ENCODE data around the gene EIF2S1. TPM values are rescaled to one million over a fixed set of nuclear protein-coding genes. Genes with fewer than 3 reads are reported as not detected.

EIF2S1 gene
- total RNA-seq, 3 donors from 2014 or later (not counting 1 experiment from before 2014, with no cell fraction given) = 31.6 to 37.7 (median 33.2) TPM

DNA sequence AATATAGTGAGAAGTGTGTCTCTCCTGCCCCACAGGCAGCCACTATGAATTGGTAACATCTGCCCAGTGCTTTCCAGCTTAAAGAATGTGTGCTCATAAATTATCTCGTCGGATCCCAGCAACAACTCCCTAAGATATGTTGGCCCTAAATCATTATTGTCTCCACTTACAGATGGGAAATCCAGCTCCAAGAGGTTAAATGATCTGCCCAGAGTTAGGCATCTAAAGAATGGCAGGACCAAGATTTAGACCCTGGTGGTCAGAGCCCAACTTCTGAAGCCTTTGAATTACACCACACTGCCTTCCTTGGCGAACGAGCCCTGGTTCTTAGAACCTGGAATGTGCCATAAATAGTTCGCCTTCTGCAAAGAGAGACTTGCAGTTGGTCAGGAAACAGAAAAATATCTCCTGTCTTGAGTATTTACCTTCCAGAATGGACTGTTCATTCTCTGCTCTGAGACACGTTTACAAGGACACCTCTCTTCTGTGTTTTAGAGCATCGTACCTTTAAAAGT, 72.0 kb downstream of the EIF2S1 start:
- Histone ChIP-seq H3K27me3 (ENCODE audit: control insufficient read depth, insufficient read depth, low read length) (no peaks in the 10 kb centered on the region), H3K4me3 (ENCODE audit: low read length) (no peak overlapping the region), H3K4me1 (ENCODE audit: control insufficient read depth, insufficient read depth, low read length) (peaks cover 4% of the 10 kb centered on the region), H3K9me3 (ENCODE audit: control insufficient read depth, insufficient read depth, low read length) (no peaks in the 10 kb centered on the region), H3K27ac (ENCODE audit: low read length) (no peak overlapping the region), H3K36me3 (ENCODE audit: control insufficient read depth, insufficient read depth, low read length) (no peaks in the 10 kb centered on the region)
- Mint-ChIP-seq H3K9me3 (no peaks in the 10 kb centered on the region), H3K27me3 (ENCODE audit: low read depth in 2 of 2) (peaks cover 10 to 15% of the 10 kb centered on the region in 2 donors), H3K36me3 (no peaks in the 10 kb centered on the region), H3K4me1 (no peaks in the 10 kb centered on the region), H3K27ac (no peak overlapping the region), H3K4me3 (no peak overlapping the region)
- no peak for DNase-seq
- WGBS (ENCODE audit: insufficient coverage) = 80% methylated on average over 7 of the region's 7 CpGs
- intact Hi-C loops (cut with micrococcal nuclease) = no loop called here
- ATAC-seq = no peak
- TF ChIP-seq, protein P1, sequence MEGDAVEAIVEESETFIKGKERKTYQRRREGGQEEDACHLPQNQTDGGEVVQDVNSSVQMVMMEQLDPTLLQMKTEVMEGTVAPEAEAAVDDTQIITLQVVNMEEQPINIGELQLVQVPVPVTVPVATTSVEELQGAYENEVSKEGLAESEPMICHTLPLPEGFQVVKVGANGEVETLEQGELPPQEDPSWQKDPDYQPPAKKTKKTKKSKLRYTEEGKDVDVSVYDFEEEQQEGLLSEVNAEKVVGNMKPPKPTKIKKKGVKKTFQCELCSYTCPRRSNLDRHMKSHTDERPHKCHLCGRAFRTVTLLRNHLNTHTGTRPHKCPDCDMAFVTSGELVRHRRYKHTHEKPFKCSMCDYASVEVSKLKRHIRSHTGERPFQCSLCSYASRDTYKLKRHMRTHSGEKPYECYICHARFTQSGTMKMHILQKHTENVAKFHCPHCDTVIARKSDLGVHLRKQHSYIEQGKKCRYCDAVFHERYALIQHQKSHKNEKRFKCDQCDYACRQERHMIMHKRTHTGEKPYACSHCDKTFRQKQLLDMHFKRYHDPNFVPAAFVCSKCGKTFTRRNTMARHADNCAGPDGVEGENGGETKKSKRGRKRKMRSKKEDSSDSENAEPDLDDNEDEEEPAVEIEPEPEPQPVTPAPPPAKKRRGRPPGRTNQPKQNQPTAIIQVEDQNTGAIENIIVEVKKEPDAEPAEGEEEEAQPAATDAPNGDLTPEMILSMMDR (IDR thresholded peaks at IDR 0.05) = no peak

GRCh38 chr14:67435603-67436002, 75.5 kb downstream of the EIF2S1 start:
- H3K4me1 ChIP-seq (ENCODE audit: control insufficient read depth, insufficient read depth, low read length) = no peaks in the 10 kb centered on the region
- Mint-ChIP-seq H3K36me3 (no peaks in the 10 kb centered on the region), H3K27ac (no peak overlapping the region), H3K27me3 (ENCODE audit: low read depth in 2 of 2) (peaks cover 12 to 19% of the 10 kb centered on the region in 2 donors), H3K4me3 (no peak overlapping the region), H3K4me1 (no peaks in the 10 kb centered on the region), H3K9me3 (no peaks in the 10 kb centered on the region)
- 92% methylated on average over 5 of the region's 5 CpGs for WGBS (ENCODE audit: insufficient coverage)
- H3K27me3 ChIP-seq (ENCODE audit: control insufficient read depth, insufficient read depth, low read length) = no peaks in the 10 kb centered on the region
- ATAC-seq (no peak), DNase-seq (no peak)
- no peaks in the 10 kb centered on the region for H3K9me3 ChIP-seq (ENCODE audit: control insufficient read depth, insufficient read depth, low read length)
- intact Hi-C loops (cut with micrococcal nuclease) = no loop called here
- H3K27ac ChIP-seq (ENCODE audit: low read length) = no peak overlapping the region
- H3K4me3 ChIP-seq (ENCODE audit: low read length) = no peak overlapping the region
- no peaks in the 10 kb centered on the region for H3K36me3 ChIP-seq (ENCODE audit: control insufficient read depth, insufficient read depth, low read length)
- TF ChIP-seq, protein P1 (IDR thresholded peaks at IDR 0.05) = no peak

Other genes starting within 250 kb of the EIF2S1 start
- not detected for gene GARIN2, start 170.9 kb upstream of the EIF2S1 start, total RNA-seq
- gene PALS1, start 118.9 kb upstream of the EIF2S1 start, total RNA-seq = 1 to 10 TPM; 4.3 to 7.3 (median 6.5) TPM
- 10 to 100 TPM; 61.9 to 77.5 (median 70.0) TPM for gene ATP6V1D, start 524 bp upstream of the EIF2S1 start, total RNA-seq
- not detected for gene PLEK2, start 51.8 kb downstream of the EIF2S1 start, total RNA-seq
- 10 to 100 TPM; 28.3 to 51.3 (median 49.9) TPM for gene TMEM229B, start 128.4 kb downstream of the EIF2S1 start, total RNA-seq
- gene PLEKHH1, start 173.0 kb downstream of the EIF2S1 start, total RNA-seq = not detected
- 10 to 100 TPM; 50.9 to 56.0 (median 54.5) TPM for gene PIGH, start 239.9 kb downstream of the EIF2S1 start, total RNA-seq